Rectal smooth muscle tissue (tissue), 1 donor: Measurements from ENCODE around the gene MAST2.

Experiments
- H3K27ac ChIP-seq: one replicate; pipeline ENCODE4 v1.7.0; 2013; ENCODE audit warnings: low read depth, low read length, inconsistent platforms
- H3K27me3 ChIP-seq: one replicate; pipeline ENCODE4 v1.7.0; 2013; ENCODE audit warnings: low read length; ENCODE audit not compliant: control insufficient read depth, insufficient read depth
- H3K36me3 ChIP-seq: one replicate; pipeline ENCODE4 v1.7.0; 2013; ENCODE audit warnings: low read length; ENCODE audit not compliant: control insufficient read depth, insufficient read depth
- H3K4me1 ChIP-seq: one replicate; pipeline ENCODE4 v1.7.0; 2013; ENCODE audit warnings: low read length; ENCODE audit not compliant: control insufficient read depth, insufficient read depth
- H3K4me3 ChIP-seq: one replicate; pipeline ENCODE4 v1.7.0; 2013; ENCODE audit warnings: low read length
- H3K9ac ChIP-seq: one replicate; pipeline ENCODE4 v1.7.0; 2013; ENCODE audit warnings: low read length

MAST2 gene

GRCh38 chr1:46011121-46011695 is 207.8 kb downstream of the MAST2 start:
- Histone ChIP-seq H3K4me1 (no peaks in the 10 kb centered on the region), H3K36me3 (peaks cover 10% of the 10 kb centered on the region), H3K9ac (no peak overlapping the region), H3K27ac (no peak overlapping the region), H3K4me3 (no peak overlapping the region), H3K27me3 (no peaks in the 10 kb centered on the region)

- Histone ChIP-seq H3K4me1 (no peaks in the 10 kb centered on the region), H3K27ac (no peak overlapping the region), H3K27me3 (no peaks in the 10 kb centered on the region), H3K36me3 (peaks cover 10% of the 10 kb centered on the region), H3K9ac (no peak overlapping the region), H3K4me3 (no peak overlapping the region)
Observed at GRCh38 chr1:46012236-46012635, 208.8 kb downstream of the MAST2 start.

DNA sequence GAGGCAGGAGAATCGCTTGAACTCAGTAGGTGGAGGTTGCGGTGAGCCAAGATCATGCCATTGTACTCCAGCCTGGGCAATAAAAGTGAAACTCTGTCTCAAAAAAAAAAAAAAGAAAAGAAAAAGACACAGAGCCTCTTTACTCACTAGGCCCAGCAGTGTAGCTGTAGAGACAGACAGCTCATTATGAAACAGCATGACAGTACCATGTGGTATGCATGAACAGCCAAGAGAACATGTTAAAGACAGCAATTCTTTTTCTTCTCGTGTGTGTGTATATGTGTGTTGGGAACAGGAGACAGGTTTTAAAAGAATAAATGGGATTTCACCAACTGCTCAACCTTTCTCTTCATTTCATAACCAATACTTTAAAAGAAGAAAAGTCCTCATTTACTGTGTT is 210.2 kb downstream of the MAST2 start:
- H3K27me3 ChIP-seq, result no peaks in the 10 kb centered on the region
- H3K27ac ChIP-seq, result no peak overlapping the region
- no peak overlapping the region for H3K4me3 ChIP-seq
- peaks cover 6% of the 10 kb centered on the region for H3K36me3 ChIP-seq
- no peak overlapping the region for H3K9ac ChIP-seq
- H3K4me1 ChIP-seq, result no peaks in the 10 kb centered on the region

GRCh38 chr1:46017876-46018503 is 214.6 kb downstream of the MAST2 start:
- no peaks in the 10 kb centered on the region for H3K27me3 ChIP-seq
- H3K27ac ChIP-seq, result no peak overlapping the region
- H3K4me3 ChIP-seq, result no peak overlapping the region
- no peak overlapping the region for H3K9ac ChIP-seq
- H3K36me3 ChIP-seq, result peaks cover under 1% of the 10 kb centered on the region
- no peaks in the 10 kb centered on the region for H3K4me1 ChIP-seq

DNA sequence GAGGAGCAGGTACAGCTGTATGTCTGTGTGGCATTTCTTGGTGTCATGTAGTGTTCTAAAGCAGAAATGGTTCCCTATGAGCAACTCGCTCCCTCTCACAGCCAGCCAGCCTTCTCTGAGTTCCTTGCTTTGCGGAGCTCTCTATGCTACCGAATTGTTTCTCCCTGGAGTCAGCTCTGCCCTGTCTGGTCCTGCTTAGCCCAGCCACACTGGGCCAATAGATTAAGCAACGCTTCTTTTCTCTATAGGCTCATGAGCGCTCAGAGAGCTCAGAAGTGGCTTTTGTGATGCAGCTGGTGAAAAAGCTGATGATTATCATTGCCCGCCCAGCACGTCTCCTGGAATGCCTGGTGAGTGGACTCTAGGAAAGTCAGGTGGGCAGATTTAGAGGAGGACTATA is 215.9 kb downstream of the MAST2 start:
- Histone ChIP-seq H3K4me3 (no peak overlapping the region), H3K9ac (no peak overlapping the region), H3K36me3 (peaks cover 3% of the 10 kb centered on the region), H3K4me1 (no peaks in the 10 kb centered on the region), H3K27me3 (no peaks in the 10 kb centered on the region), H3K27ac (no peak overlapping the region)

GRCh38 chr1:46020010-46020409 is 216.6 kb downstream of the MAST2 start:
- no peaks in the 10 kb centered on the region for H3K27me3 ChIP-seq
- no peak overlapping the region for H3K9ac ChIP-seq
- no peak overlapping the region for H3K27ac ChIP-seq
- H3K36me3 ChIP-seq, result peaks cover 3% of the 10 kb centered on the region
- H3K4me1 ChIP-seq, result no peaks in the 10 kb centered on the region
- no peak overlapping the region for H3K4me3 ChIP-seq

- Histone ChIP-seq H3K27me3 (no peaks in the 10 kb centered on the region), H3K4me1 (no peaks in the 10 kb centered on the region), H3K36me3 (peaks cover 3% of the 10 kb centered on the region), H3K4me3 (no peak overlapping the region), H3K27ac (no peak overlapping the region), H3K9ac (no peak overlapping the region)
Observed at GRCh38 chr1:46021046-46021996, 217.9 kb downstream of the MAST2 start.

- H3K4me1 ChIP-seq, result no peaks in the 10 kb centered on the region
- H3K27ac ChIP-seq, result no peak overlapping the region
- H3K36me3 ChIP-seq, result peaks cover 27% of the 10 kb centered on the region
Observed at GRCh38 chr1:46026531-46026930, 223.1 kb downstream of the MAST2 start.

GRCh38 chr1:46027788-46028573 is 224.6 kb downstream of the MAST2 start:
- no peaks in the 10 kb centered on the region for H3K4me1 ChIP-seq
- no peaks in the 10 kb centered on the region for H3K27me3 ChIP-seq

More at GRCh38 chr1:46026531-46026930, 223.1 kb downstream of the MAST2 start:
- no peak overlapping the region for H3K9ac ChIP-seq
- no peaks in the 10 kb centered on the region for H3K27me3 ChIP-seq
- no peak overlapping the region for H3K4me3 ChIP-seq

DNA sequence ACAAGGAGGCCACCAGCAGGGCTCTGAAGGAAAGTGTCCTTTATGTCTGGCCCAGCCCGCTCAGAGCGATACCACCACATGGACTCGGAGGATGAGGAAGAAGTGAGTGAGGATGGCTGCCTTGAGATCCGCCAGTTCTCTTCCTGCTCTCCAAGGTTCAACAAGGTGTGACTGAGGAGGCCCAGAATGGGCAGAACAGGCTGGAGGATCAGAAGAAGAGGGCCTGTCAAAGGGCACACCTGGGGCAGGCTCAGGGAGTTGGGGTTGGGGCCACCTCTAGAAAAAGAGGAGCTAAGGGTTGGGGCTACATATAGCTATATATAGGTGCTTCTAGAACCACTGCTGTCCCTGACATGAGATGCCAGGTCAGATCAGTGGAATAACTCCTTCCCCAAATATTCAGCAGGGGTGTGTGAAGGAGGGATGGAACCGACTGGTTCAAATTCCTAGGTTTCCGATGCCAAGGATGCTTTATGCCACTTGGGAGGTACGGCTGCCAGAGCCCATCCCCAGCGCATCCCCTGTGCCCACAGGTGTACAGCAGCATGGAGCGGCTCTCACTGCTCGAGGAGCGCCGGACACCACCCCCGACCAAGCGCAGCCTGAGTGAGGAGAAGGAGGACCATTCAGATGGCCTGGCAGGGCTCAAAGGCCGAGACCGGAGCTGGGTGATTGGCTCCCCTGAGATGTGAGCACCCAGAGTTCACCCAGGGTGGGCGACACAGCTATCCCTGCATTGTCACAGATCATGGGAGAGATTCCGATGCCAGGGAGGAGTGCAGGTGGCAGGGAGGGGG is 226.9 kb downstream of the MAST2 start:
- peaks cover 39% of the 10 kb centered on the region for H3K36me3 ChIP-seq
- H3K4me1 ChIP-seq, result no peaks in the 10 kb centered on the region
- H3K27ac ChIP-seq, result no peak overlapping the region
- H3K9ac ChIP-seq, result no peak overlapping the region
- H3K4me3 ChIP-seq, result no peak overlapping the region
- H3K27me3 ChIP-seq, result no peaks in the 10 kb centered on the region

More at GRCh38 chr1:46027788-46028573, 224.6 kb downstream of the MAST2 start:
- Histone ChIP-seq H3K9ac (no peak overlapping the region), H3K36me3 (peaks cover 38% of the 10 kb centered on the region), H3K27ac (no peak overlapping the region), H3K4me3 (no peak overlapping the region)

- H3K4me3 ChIP-seq, result no peak overlapping the region
- no peaks in the 10 kb centered on the region for H3K27me3 ChIP-seq
- H3K27ac ChIP-seq, result no peak overlapping the region
- no peak overlapping the region for H3K9ac ChIP-seq
- peaks cover 39% of the 10 kb centered on the region for H3K36me3 ChIP-seq
- no peaks in the 10 kb centered on the region for H3K4me1 ChIP-seq
Observed at GRCh38 chr1:46030876-46031660, 227.7 kb downstream of the MAST2 start.
